ENCODE results near the gene BMF.

BMF gene

DNA sequence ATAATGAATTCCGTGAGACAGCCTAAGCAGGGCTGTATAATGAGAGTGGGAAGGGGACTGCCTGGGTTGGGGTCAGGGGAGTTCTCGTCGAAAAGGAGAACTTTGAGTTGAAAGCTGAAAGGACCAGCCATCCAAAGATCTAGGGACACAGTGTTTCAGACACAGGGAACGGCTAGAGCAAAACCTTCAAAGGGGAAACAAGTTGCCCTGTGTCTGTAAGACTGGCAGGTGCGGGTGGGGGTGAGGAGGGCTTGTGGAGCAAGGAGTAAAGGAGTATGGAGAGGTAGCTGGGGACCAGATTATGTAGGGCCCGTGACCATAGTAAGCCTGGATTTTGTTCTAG, 68.4 kb downstream of the BMF start:
- Histone ChIP-seq H3K4me1 (ENCODE audit: control insufficient read depth in 1 of 2, insufficient read depth in 2 of 2, low read length in 2 of 2) (peaks cover 6 to 30% of the 10 kb centered on the region in 2 donors), H3K27me3 (ENCODE audit: low read depth, low read length) (no peaks in the 10 kb centered on the region), H3K27ac (ENCODE audit: low read length) (no peak overlapping the region), H3K4me3 (ENCODE audit: low read depth in 1 of 2, low read length in 2 of 2) (no peak overlapping the region), H3K9me3 (ENCODE audit: control insufficient read depth in 1 of 2, low read length in 2 of 2) (no peaks in the 10 kb centered on the region), H3K36me3 (ENCODE audit: control insufficient read depth in 1 of 2, insufficient read depth in 2 of 2, low read length in 2 of 2) (peaks cover 16 to 24% of the 10 kb centered on the region in 2 donors)

DNA sequence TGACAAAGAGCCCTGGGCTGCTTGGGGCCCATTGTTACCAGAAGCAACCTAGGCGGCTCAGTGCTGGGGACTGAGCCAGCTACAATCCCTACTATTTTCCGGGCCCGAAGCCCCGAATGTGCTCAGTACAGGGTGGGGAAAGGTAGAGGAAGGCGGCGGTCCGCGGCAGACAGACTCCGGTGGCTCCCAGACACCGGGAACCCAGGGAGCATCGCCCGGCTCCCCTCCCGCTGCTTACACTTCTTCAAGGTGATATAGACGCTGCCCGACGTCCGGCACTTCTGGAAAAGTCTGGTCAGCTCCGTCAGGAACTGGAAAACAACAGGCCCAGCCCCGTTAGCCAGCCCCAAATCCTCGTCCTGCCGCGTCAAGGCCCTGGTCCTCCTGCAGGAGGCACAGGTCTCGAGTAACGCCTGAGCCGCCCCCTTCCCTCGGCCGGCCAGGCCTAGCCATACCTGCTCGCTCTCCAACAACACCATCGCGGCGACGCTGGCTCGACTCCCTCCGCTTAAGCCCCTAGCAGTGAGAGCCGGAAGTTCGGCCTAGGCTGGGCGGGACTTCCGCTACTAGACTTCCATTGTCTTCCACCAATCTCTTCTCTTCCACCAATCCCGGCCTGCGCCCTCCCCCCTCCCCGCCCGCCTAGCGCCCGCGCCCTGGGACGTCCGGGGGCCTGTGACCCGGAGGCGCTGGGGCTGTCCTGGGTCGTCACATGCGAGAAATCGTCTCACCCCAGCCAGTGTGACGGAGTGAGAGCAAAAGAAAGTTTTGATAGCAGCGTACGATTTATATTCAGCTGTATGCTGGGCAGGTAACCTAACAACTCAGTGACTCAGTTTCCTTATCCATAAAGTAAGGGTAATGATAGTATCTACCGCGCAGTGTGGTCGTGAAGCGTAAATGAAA, 69.8 kb downstream of the BMF start, which contains the start of gene SRP14:
Gene SRP14, minus strand, starts transcription at position 544 of the 906 bp plus-strand sequence. Its CDS starts 65 bp downstream, at position 479.
- no peaks in the 10 kb centered on the region for H3K27me3 ChIP-seq (ENCODE audit: low read depth, low read length)

GRCh38 chr15:40038275-40038637, 70.4 kb downstream of the BMF start:
- peak overlapping the region; percentile 94 for H3K27ac ChIP-seq (ENCODE audit: low read length)
- H3K36me3 ChIP-seq (ENCODE audit: control insufficient read depth in 1 of 2, insufficient read depth in 2 of 2, low read length in 2 of 2), result peaks cover 28 to 41% of the 10 kb centered on the region in 2 donors
- no peaks in the 10 kb centered on the region for H3K27me3 ChIP-seq (ENCODE audit: low read depth, low read length)
- H3K4me3 ChIP-seq (ENCODE audit: low read depth in 1 of 2, low read length in 2 of 2), result peak overlapping the region; percentile 89 to 95
- H3K4me1 ChIP-seq (ENCODE audit: control insufficient read depth in 1 of 2, insufficient read depth in 2 of 2, low read length in 2 of 2), result peaks cover 4 to 20% of the 10 kb centered on the region in 2 donors
- no peaks in the 10 kb centered on the region for H3K9me3 ChIP-seq (ENCODE audit: control insufficient read depth in 1 of 2, low read length in 2 of 2)

More for the DNA sequence above, 69.8 kb downstream of the BMF start, which contains the start of gene SRP14:
- Histone ChIP-seq H3K4me1 (ENCODE audit: control insufficient read depth in 1 of 2, insufficient read depth in 2 of 2, low read length in 2 of 2) (peaks cover 4 to 20% of the 10 kb centered on the region in 2 donors), H3K36me3 (ENCODE audit: control insufficient read depth in 1 of 2, insufficient read depth in 2 of 2, low read length in 2 of 2) (peaks cover 28 to 38% of the 10 kb centered on the region in 2 donors), H3K27ac (ENCODE audit: low read length) (peak within 1 kb of the TSS; percentile 94), H3K4me3 (ENCODE audit: low read depth in 1 of 2, low read length in 2 of 2) (peak within 1 kb of the TSS; percentile 89 to 95), H3K9me3 (ENCODE audit: control insufficient read depth in 1 of 2, low read length in 2 of 2) (no peaks in the 10 kb centered on the region)

Measured in muscle layer of duodenum (tissue), 2 donors.